Adrenal gland (tissue), 5 donors: ENCODE results near the gene KRT78.

Experiments
- POLR2A ChIP-seq, 2 donors: fragments of 450-650 bp; IDR thresholded peaks; one replicate each; pipeline ENCODE4 v1.6.1; 2017; ENCODE audit warnings: antibody characterized with exemption in 2 of 2, mild to moderate bottlenecking in 2 of 2, moderate library complexity in 1 of 2
- TF ChIP-seq, protein P1 (sequence below), 6 experiments: fragments of 450-650 bp in 4 of 6; fragments of 200-600 bp in 2 of 6; sonication (generic) in 1 of 6; IDR thresholded peaks; 1 replicate in 5 of 6; 2 replicates in 1 of 6; pipeline versions ENCODE4 v1.5.1 to v1.8.0; 2016 to 2021; ENCODE audit warnings: antibody characterized with exemption in 6 of 6, mild to moderate bottlenecking in 2 of 6, moderate library complexity in 1 of 6
- donor health status: DM: no; HTN: no; CAD: no.

GRCh38 chr12:52837781-52838608, 10.8 kb downstream of the KRT78 start:
- TF ChIP-seq, protein P1, sequence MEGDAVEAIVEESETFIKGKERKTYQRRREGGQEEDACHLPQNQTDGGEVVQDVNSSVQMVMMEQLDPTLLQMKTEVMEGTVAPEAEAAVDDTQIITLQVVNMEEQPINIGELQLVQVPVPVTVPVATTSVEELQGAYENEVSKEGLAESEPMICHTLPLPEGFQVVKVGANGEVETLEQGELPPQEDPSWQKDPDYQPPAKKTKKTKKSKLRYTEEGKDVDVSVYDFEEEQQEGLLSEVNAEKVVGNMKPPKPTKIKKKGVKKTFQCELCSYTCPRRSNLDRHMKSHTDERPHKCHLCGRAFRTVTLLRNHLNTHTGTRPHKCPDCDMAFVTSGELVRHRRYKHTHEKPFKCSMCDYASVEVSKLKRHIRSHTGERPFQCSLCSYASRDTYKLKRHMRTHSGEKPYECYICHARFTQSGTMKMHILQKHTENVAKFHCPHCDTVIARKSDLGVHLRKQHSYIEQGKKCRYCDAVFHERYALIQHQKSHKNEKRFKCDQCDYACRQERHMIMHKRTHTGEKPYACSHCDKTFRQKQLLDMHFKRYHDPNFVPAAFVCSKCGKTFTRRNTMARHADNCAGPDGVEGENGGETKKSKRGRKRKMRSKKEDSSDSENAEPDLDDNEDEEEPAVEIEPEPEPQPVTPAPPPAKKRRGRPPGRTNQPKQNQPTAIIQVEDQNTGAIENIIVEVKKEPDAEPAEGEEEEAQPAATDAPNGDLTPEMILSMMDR (IDR thresholded peaks at IDR 0.05): no peak
- TF ChIP-seq POLR2A (IDR thresholded peaks at IDR 0.05): no peak
